Endothelial cell of umbilical vein (primary cell): Measurements from ENCODE around the gene KDSR. TPM values are rescaled to one million over a fixed set of nuclear protein-coding genes. Genes with fewer than 3 reads are reported as not detected.

Source experiments
- BruUV-seq: library from RNA; stranded (reverse); fragments of 400-500 nt; replicated peaks from 2 replicates; lab custom pipeline; 2021; lab: Mats Ljungman, UMichigan
- CTCF ChIA-PET: fragments of 300-600, 350-600 bp; sonication (Branson Sonifier 250); formaldehyde crosslinking; loops from one replicate; lab custom pipeline; 2021; ENCODE audit warnings: antibody characterized with exemption, inconsistent platforms; lab: Charles Lee
- POLR2A ChIA-PET: fragments of 300-600, 350-600 bp; sonication (Branson Sonifier 250); formaldehyde crosslinking; loops from one replicate; lab custom pipeline; 2021; ENCODE audit warnings: antibody characterized with exemption, inconsistent platforms; lab: Charles Lee
- DNase-seq: peaks from one replicate; pipeline ENCODE4 v3.0.0-alpha.2; 2011; ENCODE audit warnings: low read depth, low spot score
- FAIRE-seq: peaks from 2 replicates; lab custom pipeline; 2011; peaks lifted over from hg19 to GRCh38; lab: Jason Lieb, UNC
- H2AFZ ChIP-seq: 2 replicates; pipeline ENCODE4 v1.6.0; 2012; ENCODE audit warnings: low read depth, low read length, control low read depth, inconsistent platforms
- H3K27ac ChIP-seq: 2 replicates; pipeline ENCODE4 v1.5.1; 2011; ENCODE audit warnings: low read depth, mild to moderate bottlenecking, control low read depth, low read length, moderate library complexity; ENCODE audit not compliant: insufficient read depth
- H3K27me3 ChIP-seq, 2 experiments: 2 replicates each; pipeline versions ENCODE4 v1.6.0 to v1.6.1; 2011; ENCODE audit warnings: low read length in 2 of 2, mixed read lengths in 1 of 2; ENCODE audit not compliant: control insufficient read depth in 2 of 2, insufficient read depth in 2 of 2
- H3K36me3 ChIP-seq, 2 experiments: 2 replicates in 1 of 2; 3 replicates in 1 of 2; pipeline ENCODE4 v1.5.1; 2011; ENCODE audit warnings: low read length in 2 of 2, mild to moderate bottlenecking in 1 of 2, moderate library complexity in 1 of 2; ENCODE audit not compliant: control insufficient read depth in 2 of 2, insufficient read depth in 2 of 2; ENCODE audit errors: extremely low read depth in 1 of 2
- H3K4me1 ChIP-seq: 3 replicates; pipeline ENCODE4 v1.5.1; 2011; ENCODE audit warnings: mild to moderate bottlenecking, low read length; ENCODE audit not compliant: control insufficient read depth, insufficient read depth; ENCODE audit errors: extremely low read depth
- H3K4me2 ChIP-seq: 2 replicates; pipeline ENCODE4 v1.6.1; 2011; ENCODE audit warnings: low read length, control low read depth, mixed read lengths; ENCODE audit not compliant: insufficient read depth
- H3K4me3 ChIP-seq, 3 experiments: fragments of 200-600 bp in 1 of 3; sonication (generic), shearing (Covaris generic) in 1 of 3; replicated peaks in 1 of 3; 2 replicates each; pipeline ENCODE4 v1.5.1; 2011 to 2016; ENCODE audit warnings: control low read depth in 3 of 3, low read length in 3 of 3, mild to moderate bottlenecking in 2 of 3, inconsistent platforms in 1 of 3, low read depth in 1 of 3, moderate library complexity in 1 of 3; ENCODE audit not compliant: insufficient read depth in 1 of 3
- H3K79me2 ChIP-seq: 2 replicates; pipeline ENCODE4 v1.6.0; 2012; ENCODE audit warnings: low read length, inconsistent platforms; ENCODE audit not compliant: control insufficient read depth, insufficient read depth
- H3K9ac ChIP-seq: replicated peaks from 2 replicates; pipeline ENCODE3; 2011; ENCODE audit warnings: low read length, control low read depth; ENCODE audit not compliant: insufficient read depth; ENCODE audit errors: extremely low read depth
- H3K9me1 ChIP-seq: replicated peaks from 3 replicates; pipeline ENCODE4 v1.6.0; 2011; ENCODE audit warnings: mild to moderate bottlenecking, low read length; ENCODE audit not compliant: control insufficient read depth, insufficient read depth; ENCODE audit errors: extremely low read depth
- H3K9me3 ChIP-seq: replicated peaks from 2 replicates; pipeline ENCODE4 v1.5.1; 2012; ENCODE audit warnings: low read length, inconsistent platforms; ENCODE audit not compliant: control insufficient read depth, insufficient read depth
- H4K20me1 ChIP-seq: replicated peaks from 2 replicates; pipeline ENCODE3; 2011; ENCODE audit warnings: mild to moderate bottlenecking, low read length; ENCODE audit not compliant: control insufficient read depth, insufficient read depth; ENCODE audit errors: extremely low read depth
- CTCF ChIP-seq, 2 donors: IDR thresholded peaks; 1 replicate in 1 of 2; 2 replicates in 1 of 2; pipeline ENCODE4 v1.5.1; 2011; ENCODE audit warnings: low read length in 2 of 2, mild to moderate bottlenecking in 2 of 2, moderate library complexity in 2 of 2, control low read depth in 1 of 2, inconsistent platforms in 1 of 2, low read depth in 1 of 2; ENCODE audit not compliant: insufficient read depth in 1 of 2; ENCODE audit errors: extremely low read depth in 1 of 2
- EZH2 ChIP-seq: IDR thresholded peaks from 2 replicates; pipeline ENCODE4 v1.6.1; 2012; ENCODE audit warnings: borderline replicate concordance, low read depth, mild to moderate bottlenecking, moderate library complexity, low read length, inconsistent platforms; ENCODE audit not compliant: severe bottlenecking
- FOS ChIP-seq: IDR thresholded peaks from 2 replicates; pipeline ENCODE4 v1.6.1; 2011; ENCODE audit warnings: mild to moderate bottlenecking, low read length, moderate library complexity, borderline replicate concordance; ENCODE audit not compliant: insufficient read depth
- GATA2 ChIP-seq: IDR thresholded peaks from 2 replicates; pipeline ENCODE4 v1.7.0; 2011; ENCODE audit warnings: low read depth, mild to moderate bottlenecking, moderate library complexity, mixed read lengths, low read length; ENCODE audit not compliant: insufficient read length, insufficient read depth
- JUN ChIP-seq: IDR thresholded peaks from 2 replicates; pipeline ENCODE4 v1.6.1; 2011; ENCODE audit warnings: borderline replicate concordance, low read depth; ENCODE audit not compliant: insufficient read length, insufficient read depth
- MYC ChIP-seq: IDR thresholded peaks from one replicate; pipeline ENCODE4 v1.6.1; 2011; ENCODE audit warnings: mild to moderate bottlenecking, low read depth, low read length
- POLR2A ChIP-seq: IDR thresholded peaks from 2 replicates; pipeline ENCODE4 v1.6.1; 2012; ENCODE audit warnings: low read depth, mild to moderate bottlenecking, control low read depth, low read length
- POLR2AphosphoS5 ChIP-seq: IDR thresholded peaks from 2 replicates; pipeline ENCODE4 v1.6.1; 2012; ENCODE audit warnings: low read depth, mild to moderate bottlenecking, control low read depth, low read length, moderate library complexity; ENCODE audit not compliant: insufficient read depth
- dilution Hi-C: fragments of 300-500 bp; cut with MboI; formaldehyde crosslinking; loops from one replicate; pipeline ENCODE4 v1.15.0; 2019; ENCODE audit warnings: low sequenced_read_pairs; ENCODE audit not compliant: extremely low pct_ligation_motif_present
- intact Hi-C: fragments of 100-400 bp; cut with micrococcal nuclease; formaldehyde crosslinking; loops from one replicate; pipeline ENCODE4 v1.10.0; 2022
- polyA plus RNA-seq, 4 experiments: library from polyadenylated mRNA; depleted of rRNA in 3 of 4; stranded (reverse) in 3 of 4; unstranded in 1 of 4; fragments of >200 nt; gene quantifications; 2 replicates each; pipeline versions ENCODE4 v1.2.1 to v1.2.3, GENCODE V29; 2011 to 2012; ENCODE audit warnings: missing spikeins in 1 of 4
- total RNA-seq: library from RNA; stranded (reverse); gene quantifications from 2 replicates; pipeline ENCODE4 v1.2.3, GENCODE V29; 2021
- TF ChIP-seq, protein P1 (sequence below): IDR thresholded peaks from 2 replicates; pipeline ENCODE4 v1.6.1; 2011; ENCODE audit not compliant: insufficient read depth, insufficient read length

Gene KDSR
- total and polyA plus RNA-seq, 2 donors (not counting 3 experiments of a cell fraction or from before 2014, with no cell fraction given), result 17.1 to 43.1 TPM

- CTCF ChIA-PET, result interaction anchor here (1.3 to 3.9 kb wide), 3 partner anchors 10 to 299 kb away, joined by 5 to 30 read pairs (median 5); no protein-coding TSS in a partner anchor
- TF ChIP-seq POLR2A, result no peak
- peak; percentile 26 for TF ChIP-seq FOS
- peak; percentile 7 for TF ChIP-seq EZH2
- intact Hi-C loops, result loop anchor here (10.0 kb wide), 1 partner anchor 722 kb away; no protein-coding TSS in a partner anchor
Measured at GRCh38 chr18:63316612-63317555, 50.1 kb downstream of the KDSR start.

DNA sequence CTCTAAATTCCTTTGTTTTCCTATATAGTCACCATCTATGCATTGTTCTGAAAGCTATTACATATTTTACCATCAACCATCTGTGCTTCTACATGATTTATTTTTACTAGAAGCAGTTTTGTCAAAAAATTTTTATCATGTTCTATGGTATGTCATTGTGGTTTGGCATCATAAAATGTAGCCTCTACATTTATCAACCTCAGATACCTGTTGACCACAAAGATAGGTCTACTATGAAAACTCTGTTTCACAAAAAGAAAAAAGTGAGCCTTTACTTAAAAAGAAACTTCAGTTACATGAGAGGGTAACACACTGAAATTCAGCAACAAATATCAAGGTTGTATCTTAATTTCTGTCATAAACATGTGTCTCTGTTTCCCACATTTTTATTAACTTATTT lies 51.1 kb downstream of the KDSR start:
- H4K20me1 ChIP-seq, result no peaks in the 10 kb centered on the region
- no peaks in the 10 kb centered on the region for H3K9me1 ChIP-seq
- no peak overlapping the region for H3K4me3 ChIP-seq
- H3K4me1 ChIP-seq, result peaks cover 17% of the 10 kb centered on the region
- FAIRE-seq (no peak), DNase-seq (no peak)
- POLR2A ChIA-PET, result no interaction called here
- peaks cover 0 to 9% of the 10 kb centered on the region in 2 experiments for H3K27me3 ChIP-seq
- no peaks in the 10 kb centered on the region for H3K9me3 ChIP-seq
- H2AFZ ChIP-seq, result no peak overlapping the region
- CTCF ChIA-PET, result no interaction called here
- no TSS peak for BruUV-seq
- no peaks in the 10 kb centered on the region for H3K36me3 ChIP-seq
- H3K9ac ChIP-seq, result no peak overlapping the region
- dilution Hi-C loops (no loop called here), intact Hi-C loops (loop anchor here (10.0 kb wide), 1 partner anchor 721 kb away; no protein-coding TSS in a partner anchor)
- H3K79me2 ChIP-seq, result no peaks in the 10 kb centered on the region
- TF ChIP-seq, protein P1, sequence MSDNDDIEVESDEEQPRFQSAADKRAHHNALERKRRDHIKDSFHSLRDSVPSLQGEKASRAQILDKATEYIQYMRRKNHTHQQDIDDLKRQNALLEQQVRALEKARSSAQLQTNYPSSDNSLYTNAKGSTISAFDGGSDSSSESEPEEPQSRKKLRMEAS, result no peak
- TF ChIP-seq MYC (no peak), GATA2 (no peak), POLR2AphosphoS5 (no peak), JUN (no peak), EZH2 (no peak), POLR2A (no peak), FOS (no peak), CTCF (IDR thresholded peaks at IDR 0.05; ENCODE audit: extremely low read depth in 1 of 2, insufficient read depth in 1 of 2, low read depth in 1 of 2, low read length in 2 of 2) (no peak)
- no peak overlapping the region for H3K4me2 ChIP-seq
- no peak overlapping the region for H3K27ac ChIP-seq

More at GRCh38 chr18:63316612-63317555, 50.1 kb downstream of the KDSR start:
- peak overlapping the region; percentile 8 for H3K4me2 ChIP-seq
- POLR2A ChIA-PET, result no interaction called here
- H4K20me1 ChIP-seq, result no peaks in the 10 kb centered on the region
- H3K27ac ChIP-seq, result no peak overlapping the region
- H3K9ac ChIP-seq, result no peak overlapping the region
- H3K4me3 ChIP-seq, result no peak overlapping the region
- peaks cover 0 to 9% of the 10 kb centered on the region in 2 experiments for H3K27me3 ChIP-seq
- no peaks in the 10 kb centered on the region for H3K79me2 ChIP-seq
- no peak for FAIRE-seq
- no peak overlapping the region for H2AFZ ChIP-seq
- no peak for DNase-seq
- no peaks in the 10 kb centered on the region for H3K36me3 ChIP-seq
- dilution Hi-C loops, result no loop called here
- H3K9me3 ChIP-seq, result no peaks in the 10 kb centered on the region
- peaks cover 20% of the 10 kb centered on the region for H3K4me1 ChIP-seq
- BruUV-seq, result no TSS peak
- H3K9me1 ChIP-seq, result no peaks in the 10 kb centered on the region
